GM21529 (cell line): Measurements from ENCODE around the gene EIF3A.
"Not testable (repeated sequence)": the region's sequence is repeated elsewhere in the genome, so short reads cannot be mapped to it uniquely, and the experiment has no call there.

Experiments used
- ATAC-seq: cut with Tn5 transposase; IDR thresholded peaks from one replicate; pipeline ENCODE4 v1.9.1; 2021; ENCODE audit not compliant: unreplicated experiment

Gene EIF3A

GRCh38 chr10:119103241-119103902 is 22.8 kb upstream of the EIF3A start:
- no peak for ATAC-seq

- no peak for ATAC-seq
These were observed 20.9 kb upstream of the EIF3A start for GRCh38 chr10:119101366-119102098.

- no peak for ATAC-seq
These were observed 20.0 kb upstream of the EIF3A start for GRCh38 chr10:119100434-119101238.

- ATAC-seq, result no peak
These were observed 18.0 kb upstream of the EIF3A start for GRCh38 chr10:119098576-119098975.

GRCh38 chr10:119096641-119097415 is 16.2 kb upstream of the EIF3A start:
- not testable (repeated sequence) for ATAC-seq

GRCh38 chr10:119095640-119096039 is 15.0 kb upstream of the EIF3A start:
- no peak for ATAC-seq

- ATAC-seq, result peak; percentile 36
These were observed 10.4 kb upstream of the EIF3A start for GRCh38 chr10:119090968-119091367.

- ATAC-seq, result peak; percentile 62
These were observed 9.6 kb upstream of the EIF3A start for GRCh38 chr10:119090026-119090795.

GRCh38 chr10:119087271-119087882 is 6.8 kb upstream of the EIF3A start:
- ATAC-seq, result no peak

GRCh38 chr10:119084896-119085295 is 4.3 kb upstream of the EIF3A start:
- ATAC-seq, result no peak

GRCh38 chr10:119079599-119080520 is 757 bp downstream of the EIF3A start:
- peak; percentile 69 for ATAC-seq

GRCh38 chr10:119078422-119079179 is 2.0 kb downstream of the EIF3A start:
- no peak for ATAC-seq

GRCh38 chr10:119073584-119073983 is 7.0 kb downstream of the EIF3A start:
- no peak for ATAC-seq

GRCh38 chr10:119070395-119071165 is 10.0 kb downstream of the EIF3A start:
- ATAC-seq, result no peak

GRCh38 chr10:119061926-119062325 is 18.7 kb downstream of the EIF3A start:
- no peak for ATAC-seq

- ATAC-seq, result peak; percentile 55
These were observed 19.3 kb downstream of the EIF3A start for GRCh38 chr10:119061352-119061751.

GRCh38 chr10:119060107-119060506 is 20.5 kb downstream of the EIF3A start:
- ATAC-seq, result no peak
